Peyer's patch (tissue), 4 donors: ENCODE data around the gene ADGRL3. TPM values are rescaled to one million over a fixed set of nuclear protein-coding genes. Genes with fewer than 3 reads are reported as not detected.

Experiments
- DNase-seq, 3 donors: peaks; one replicate each; pipeline ENCODE4 v3.0.0-alpha.2; 2017 to 2019
- H3K27ac ChIP-seq, 4 donors: fragments of 200-600 bp; sonication (generic); one replicate each; pipeline ENCODE4 v1.5.1; 2016 to 2019
- H3K27me3 ChIP-seq, 2 donors: fragments of 200-600 bp; sonication (generic); one replicate each; pipeline ENCODE4 v1.5.1; 2019
- H3K36me3 ChIP-seq, 3 donors: fragments of 200-600 bp; sonication (generic); one replicate each; pipeline ENCODE4 v1.5.1; 2016 to 2019
- H3K4me1 ChIP-seq, 4 donors: fragments of 200-600 bp; sonication (generic); one replicate each; pipeline ENCODE4 v1.5.1; 2016 to 2019
- H3K4me3 ChIP-seq, 4 donors: fragments of 200-600 bp; sonication (generic); 1 replicate in 3 of 4; 2 replicates in 1 of 4; pipeline ENCODE4 v1.5.1; 2016 to 2019; ENCODE audit warnings: mild to moderate bottlenecking in 1 of 4
- H3K9me3 ChIP-seq, 4 donors: fragments of 200-600 bp; sonication (generic); one replicate each; pipeline ENCODE4 v1.5.1; 2016 to 2019; ENCODE audit warnings: mild to moderate bottlenecking in 1 of 4
- POLR2A ChIP-seq, 2 donors: fragments of 450-650 bp; IDR thresholded peaks; one replicate each; pipeline ENCODE4 v1.5.1; 2017; ENCODE audit warnings: antibody characterized with exemption in 2 of 2, mild to moderate bottlenecking in 2 of 2, moderate library complexity in 2 of 2
- total RNA-seq, 4 donors: library from RNA; depleted of rRNA; stranded (reverse); fragments of >200 nt; gene quantifications; one replicate each; pipeline ENCODE4 v1.1.0, GENCODE V29; 2016
- TF ChIP-seq, protein P1 (sequence below), 6 experiments: fragments of 450-650 bp in 4 of 6; fragments of 200-600 bp in 2 of 6; sonication (generic) in 1 of 6; IDR thresholded peaks; one replicate each; pipeline ENCODE4 v1.5.1; 2017 to 2019; ENCODE audit warnings: antibody characterized with exemption in 6 of 6, mild to moderate bottlenecking in 3 of 6, moderate library complexity in 1 of 6

The ADGRL3 gene
- total RNA-seq, 4 donors from 2014 or later = 3.7 to 39.6 (median 9.1) TPM

- Histone ChIP-seq H3K27ac (no peak overlapping the region), H3K9me3 (no peaks in the 10 kb centered on the region), H3K36me3 (no peaks in the 10 kb centered on the region), H3K4me1 (no peaks in the 10 kb centered on the region), H3K27me3 (no peaks in the 10 kb centered on the region), H3K4me3 (no peak overlapping the region)
- TF ChIP-seq, protein P1, sequence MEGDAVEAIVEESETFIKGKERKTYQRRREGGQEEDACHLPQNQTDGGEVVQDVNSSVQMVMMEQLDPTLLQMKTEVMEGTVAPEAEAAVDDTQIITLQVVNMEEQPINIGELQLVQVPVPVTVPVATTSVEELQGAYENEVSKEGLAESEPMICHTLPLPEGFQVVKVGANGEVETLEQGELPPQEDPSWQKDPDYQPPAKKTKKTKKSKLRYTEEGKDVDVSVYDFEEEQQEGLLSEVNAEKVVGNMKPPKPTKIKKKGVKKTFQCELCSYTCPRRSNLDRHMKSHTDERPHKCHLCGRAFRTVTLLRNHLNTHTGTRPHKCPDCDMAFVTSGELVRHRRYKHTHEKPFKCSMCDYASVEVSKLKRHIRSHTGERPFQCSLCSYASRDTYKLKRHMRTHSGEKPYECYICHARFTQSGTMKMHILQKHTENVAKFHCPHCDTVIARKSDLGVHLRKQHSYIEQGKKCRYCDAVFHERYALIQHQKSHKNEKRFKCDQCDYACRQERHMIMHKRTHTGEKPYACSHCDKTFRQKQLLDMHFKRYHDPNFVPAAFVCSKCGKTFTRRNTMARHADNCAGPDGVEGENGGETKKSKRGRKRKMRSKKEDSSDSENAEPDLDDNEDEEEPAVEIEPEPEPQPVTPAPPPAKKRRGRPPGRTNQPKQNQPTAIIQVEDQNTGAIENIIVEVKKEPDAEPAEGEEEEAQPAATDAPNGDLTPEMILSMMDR (IDR thresholded peaks at IDR 0.05) = no peak
- no peak for TF ChIP-seq POLR2A (IDR thresholded peaks at IDR 0.05)
- no peak for DNase-seq
These were observed 320.0 kb downstream of the ADGRL3 start for GRCh38 chr4:61520166-61520565.

GRCh38 chr4:61520681-61521160 is 320.6 kb downstream of the ADGRL3 start:
- Histone ChIP-seq H3K36me3 (no peaks in the 10 kb centered on the region), H3K27ac (no peak overlapping the region), H3K4me1 (no peaks in the 10 kb centered on the region), H3K27me3 (no peaks in the 10 kb centered on the region), H3K9me3 (no peaks in the 10 kb centered on the region), H3K4me3 (no peak overlapping the region)
- TF ChIP-seq, protein P1 (IDR thresholded peaks at IDR 0.05) = no peak
- TF ChIP-seq POLR2A (IDR thresholded peaks at IDR 0.05) = no peak
- no peak for DNase-seq

- TF ChIP-seq, protein P1 (IDR thresholded peaks at IDR 0.05) = no peak
- TF ChIP-seq POLR2A (IDR thresholded peaks at IDR 0.05) = no peak
- Histone ChIP-seq H3K27me3 (no peaks in the 10 kb centered on the region), H3K4me3 (no peak overlapping the region), H3K9me3 (no peaks in the 10 kb centered on the region), H3K4me1 (no peaks in the 10 kb centered on the region), H3K27ac (no peak overlapping the region), H3K36me3 (no peaks in the 10 kb centered on the region)
- no peak for DNase-seq
These were observed 321.3 kb downstream of the ADGRL3 start for GRCh38 chr4:61521451-61521850.

DNA sequence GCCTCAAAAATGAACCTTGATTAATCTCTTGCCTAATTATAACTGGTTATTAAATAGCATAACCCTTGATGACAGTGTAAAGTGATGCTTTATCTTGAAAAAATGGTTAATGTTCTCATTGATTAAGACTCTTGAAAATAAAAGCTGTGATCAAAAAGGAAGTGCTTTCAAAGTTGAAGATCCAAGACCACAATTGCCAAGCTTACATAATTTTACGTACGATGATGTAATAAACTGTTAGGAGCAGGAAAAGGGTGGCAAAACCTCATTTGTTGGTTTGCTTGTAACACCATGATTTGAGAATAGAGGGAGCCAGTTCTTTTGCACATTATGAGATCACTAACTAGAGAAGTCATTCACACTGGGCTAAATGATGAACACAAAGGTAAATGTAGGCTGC is 322.2 kb downstream of the ADGRL3 start:
- Histone ChIP-seq H3K27me3 (no peaks in the 10 kb centered on the region), H3K36me3 (no peaks in the 10 kb centered on the region), H3K4me1 (no peaks in the 10 kb centered on the region), H3K4me3 (no peak overlapping the region), H3K9me3 (no peaks in the 10 kb centered on the region), H3K27ac (no peak overlapping the region)
- no peak for DNase-seq
- TF ChIP-seq, protein P1 (IDR thresholded peaks at IDR 0.05) = no peak
- TF ChIP-seq POLR2A (IDR thresholded peaks at IDR 0.05) = no peak

DNA sequence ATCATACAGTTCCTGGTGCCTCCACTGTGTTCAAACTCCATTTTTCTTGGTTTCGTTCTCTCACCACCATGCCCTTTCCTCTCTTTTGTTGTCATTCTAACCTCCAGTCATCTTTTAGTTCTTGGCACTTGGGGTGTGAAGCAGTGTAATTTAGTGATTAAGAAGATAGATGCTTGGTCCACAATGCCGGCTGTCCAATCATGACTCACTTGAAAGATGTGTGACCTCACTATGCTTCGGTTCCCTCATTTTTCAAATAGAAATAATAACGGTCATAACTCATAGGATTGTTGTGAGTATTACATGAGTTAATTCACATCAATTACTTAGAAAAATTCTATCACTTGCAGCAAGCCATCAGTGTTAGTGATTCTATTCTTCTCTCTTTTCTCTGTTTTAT is 327.8 kb downstream of the ADGRL3 start:
- H3K9me3 ChIP-seq = no peaks in the 10 kb centered on the region
- no peak overlapping the region for H3K27ac ChIP-seq
- no peak overlapping the region for H3K4me3 ChIP-seq
- no peaks in the 10 kb centered on the region for H3K4me1 ChIP-seq
- DNase-seq = no peak
- H3K36me3 ChIP-seq = no peaks in the 10 kb centered on the region
- H3K27me3 ChIP-seq = no peaks in the 10 kb centered on the region
- TF ChIP-seq, protein P1 (IDR thresholded peaks at IDR 0.05) = no peak
- TF ChIP-seq POLR2A (IDR thresholded peaks at IDR 0.05) = no peak

- no peak for DNase-seq
These were observed 328.5 kb downstream of the ADGRL3 start for GRCh38 chr4:61528595-61528994.

More at GRCh38 chr4:61528595-61528994, 328.5 kb downstream of the ADGRL3 start:
- Histone ChIP-seq H3K4me1 (no peaks in the 10 kb centered on the region), H3K27ac (no peak overlapping the region), H3K9me3 (no peaks in the 10 kb centered on the region), H3K27me3 (no peaks in the 10 kb centered on the region), H3K36me3 (no peaks in the 10 kb centered on the region), H3K4me3 (no peak overlapping the region)
- no peak for TF ChIP-seq POLR2A (IDR thresholded peaks at IDR 0.05)
- TF ChIP-seq, protein P1 (IDR thresholded peaks at IDR 0.05) = no peak
